PFSK-1 (cell line): ENCODE measurements around the gene POU2F1.

Experiments used
- FOXP2 ChIP-seq: optimal IDR thresholded peaks from 2 replicates; pipeline ENCODE3; 2011; ENCODE audit warnings: borderline replicate concordance, control low read depth, inconsistent platforms; ENCODE audit not compliant: insufficient read depth; ENCODE audit errors: extremely low read length, extremely low read depth
- POLR2AphosphoS5 ChIP-seq: IDR thresholded peaks from 2 replicates; pipeline ENCODE4 v1.6.1; 2012; ENCODE audit warnings: low read depth, mild to moderate bottlenecking, control low read depth, low read length, moderate library complexity
- REST ChIP-seq, 2 experiments: IDR thresholded peaks; 2 replicates each; pipeline versions ENCODE4 v1.6.1 to v1.8.0; 2011 to 2012; ENCODE audit warnings: low read depth in 2 of 2, low read length in 2 of 2, control low read depth in 1 of 2, inconsistent platforms in 1 of 2, mild to moderate bottlenecking in 1 of 2, moderate library complexity in 1 of 2; ENCODE audit not compliant: insufficient read depth in 1 of 2
- SIN3A ChIP-seq: IDR thresholded peaks from 2 replicates; pipeline ENCODE4 v1.6.1; 2012; ENCODE audit warnings: mild to moderate bottlenecking, low read length, moderate library complexity, borderline replicate concordance; ENCODE audit not compliant: insufficient read depth
- TAF1 ChIP-seq: IDR thresholded peaks from 2 replicates; pipeline ENCODE4 v1.6.1; 2012; ENCODE audit warnings: low read length, control low read depth, borderline replicate concordance; ENCODE audit not compliant: insufficient read depth

The POU2F1 gene

DNA sequence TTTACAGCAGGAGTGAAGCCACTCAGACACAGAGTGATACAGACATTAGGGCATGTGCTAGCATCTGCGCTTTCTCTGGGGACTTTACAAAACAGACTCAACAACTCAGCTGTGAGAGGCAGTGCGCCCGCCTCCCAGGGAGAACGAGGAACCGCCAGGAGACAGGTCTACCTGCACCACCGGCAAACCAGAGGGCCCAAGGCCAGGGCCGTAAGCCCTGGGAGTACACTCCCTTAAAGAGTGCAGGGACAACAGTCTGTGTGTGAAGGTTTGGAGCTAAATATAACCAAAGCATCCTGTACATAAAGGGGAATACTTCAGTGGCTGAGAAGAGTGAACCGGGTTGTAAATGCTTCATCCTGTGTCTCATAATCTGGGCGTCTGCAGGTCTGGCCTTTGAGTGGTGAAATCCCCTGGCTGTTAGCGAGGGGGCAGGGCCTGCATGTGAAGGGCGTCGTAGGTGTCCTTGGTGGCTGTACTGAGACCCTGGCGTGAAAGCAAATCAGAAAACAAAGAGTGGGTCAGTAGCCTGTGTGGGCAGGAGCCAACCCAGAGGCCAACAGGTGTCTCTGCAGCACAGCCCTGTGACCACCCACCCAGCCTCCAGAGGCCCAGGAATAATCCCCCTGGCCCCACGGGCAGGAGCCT lies 210.7 kb downstream of the POU2F1 start:
- no peak for TF ChIP-seq REST (IDR thresholded peaks at IDR 0.05; ENCODE audit: insufficient read depth in 1 of 2, low read depth in 2 of 2, low read length in 2 of 2)

DNA sequence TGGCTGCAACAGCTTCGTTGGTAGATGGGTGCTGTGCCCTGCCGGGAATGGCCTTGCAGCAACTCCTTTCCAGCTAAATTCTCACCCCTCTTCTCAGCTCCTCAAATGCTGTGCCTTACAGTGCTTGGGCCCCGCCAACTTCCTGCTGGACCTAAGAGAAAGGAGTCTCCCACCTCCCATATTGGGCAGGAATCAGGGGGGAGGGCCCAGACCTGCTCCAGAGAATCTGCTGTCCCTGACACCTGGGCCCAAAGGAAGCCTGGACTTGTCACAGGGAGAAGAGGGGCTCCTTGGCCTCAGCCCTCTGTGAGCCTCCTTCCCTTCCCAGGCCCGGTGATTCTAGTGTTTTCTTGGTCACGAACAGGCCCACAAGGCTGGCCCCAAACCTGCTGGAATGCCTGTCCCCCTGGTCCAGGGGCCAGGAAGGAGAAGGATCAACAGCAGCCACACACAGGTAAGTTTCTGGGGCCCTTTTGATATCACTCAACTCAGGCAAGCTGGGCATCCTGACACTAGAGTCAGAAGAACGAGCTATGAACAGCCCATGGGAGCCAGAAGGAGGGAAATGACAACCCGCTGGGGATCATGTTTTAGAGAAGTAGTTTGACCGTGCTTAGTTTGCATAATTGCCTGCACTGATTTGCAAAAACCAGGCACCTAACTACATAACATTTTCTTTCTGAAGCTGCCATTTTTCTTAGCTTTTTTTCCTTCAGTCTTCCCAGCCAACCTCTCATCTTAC lies 211.4 kb downstream of the POU2F1 start:
- TF ChIP-seq FOXP2, result no peak
- no peak for TF ChIP-seq TAF1
- TF ChIP-seq REST (IDR thresholded peaks at IDR 0.05; ENCODE audit: insufficient read depth in 1 of 2, low read depth in 2 of 2, low read length in 2 of 2), result no peak
- no peak for TF ChIP-seq POLR2AphosphoS5

- no peak for TF ChIP-seq SIN3A
These were observed 212.1 kb downstream of the POU2F1 start for GRCh38 chr1:167432780-167433179.

DNA sequence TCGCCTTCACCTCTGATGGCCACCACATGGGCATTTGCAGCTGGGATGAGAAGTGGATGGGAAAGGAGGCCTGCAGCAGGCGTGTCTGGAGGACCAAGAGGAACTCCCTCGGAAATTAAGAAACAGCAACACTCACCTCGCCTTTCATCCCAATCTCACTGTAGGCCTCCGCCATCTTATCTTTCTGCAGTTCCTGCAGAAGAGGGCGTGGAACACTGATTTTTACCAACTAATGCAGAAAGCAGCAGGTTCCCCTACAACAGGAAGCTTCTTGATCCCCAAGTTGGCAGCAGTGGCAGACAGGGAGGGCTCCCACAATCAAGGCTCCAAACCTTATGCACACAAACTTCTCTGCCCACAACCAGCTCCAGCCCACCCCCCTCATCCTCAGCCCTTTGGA lies 213.2 kb downstream of the POU2F1 start:
- TF ChIP-seq POLR2AphosphoS5, result no peak
- TF ChIP-seq TAF1, result no peak
- no peak for TF ChIP-seq FOXP2

DNA sequence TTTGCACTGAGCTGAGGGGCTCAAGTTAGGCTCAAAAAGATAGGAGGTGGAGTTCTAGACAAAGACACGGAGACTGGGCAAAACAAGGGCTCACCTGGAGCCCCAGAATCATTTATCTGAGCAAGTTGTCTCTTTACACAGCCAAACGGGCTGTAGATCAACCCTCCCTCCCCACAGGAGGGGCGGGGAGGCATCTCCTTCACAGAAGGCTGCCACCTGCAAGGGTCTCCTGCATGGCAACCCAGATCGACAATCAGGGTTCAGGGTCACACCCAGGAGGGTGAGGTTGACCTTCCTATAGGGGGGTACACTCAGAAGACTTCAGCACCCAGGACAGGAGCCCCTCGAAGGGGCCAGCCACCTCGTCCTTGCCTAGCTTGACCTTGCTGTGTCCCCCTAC lies 213.6 kb downstream of the POU2F1 start:
- TF ChIP-seq REST (IDR thresholded peaks at IDR 0.05; ENCODE audit: insufficient read depth in 1 of 2, low read depth in 2 of 2, low read length in 2 of 2) (no peak), TAF1 (no peak), POLR2AphosphoS5 (no peak), FOXP2 (no peak)

DNA sequence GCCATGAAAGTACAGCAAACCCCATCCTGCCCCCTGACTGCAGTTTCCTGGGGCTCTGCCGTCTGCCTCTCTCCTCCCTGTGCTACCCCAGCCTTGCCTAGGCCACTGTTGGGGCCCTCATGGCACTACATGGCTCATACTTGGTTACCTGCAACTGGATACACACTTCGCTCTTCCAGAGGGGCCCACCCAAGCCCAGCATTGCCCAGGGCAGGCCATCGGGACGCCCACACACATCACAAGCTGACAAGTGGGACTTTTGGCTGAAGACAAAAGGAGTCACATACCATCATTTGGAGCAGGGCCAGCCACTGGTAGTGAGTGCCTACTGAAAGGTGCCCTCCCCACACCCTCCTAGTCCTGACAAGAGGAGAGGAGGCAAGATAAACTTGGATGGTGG lies 214.8 kb downstream of the POU2F1 start:
- TF ChIP-seq POLR2AphosphoS5 (no peak), REST (IDR thresholded peaks at IDR 0.05; ENCODE audit: insufficient read depth in 1 of 2, low read depth in 2 of 2, low read length in 2 of 2) (no peak), TAF1 (no peak), FOXP2 (no peak), SIN3A (no peak)
